Measurements from ENCODE around the gene NR3C1. TPM values are rescaled to one million over a fixed set of nuclear protein-coding genes. Genes with fewer than 3 reads are reported as not detected.

NR3C1 gene
- total and polyA plus RNA-seq, 7 experiments from 2014 or later: 68.0 to 140 (median 100.0) TPM

- no peaks in the 10 kb centered on the region for H3K36me3 ChIP-seq (ENCODE audit: control insufficient read depth in 2 of 3, insufficient read depth in 3 of 3, low read length in 3 of 3)
- Mint-ChIP-seq H3K4me3 (peak overlapping the region; percentile 77 to 97 (median 92)), H3K27ac (peak overlapping the region in 1 of 9 donors; percentile 12), H3K36me3 (peaks cover 4 to 34% (median 26%) of the 10 kb centered on the region in 5 donors), H3K27me3 (no peaks in the 10 kb centered on the region), H3K9me3 (no peaks in the 10 kb centered on the region), H3K4me1 (peaks cover 55 to 97% (median 79%) of the 10 kb centered on the region in 7 donors)
- CTCF ChIA-PET: interaction anchor here (2.1 kb wide), 1 partner anchor 395 kb away, joined by 7 read pairs; no protein-coding TSS in a partner anchor
- intact Hi-C loops (cut with micrococcal nuclease): loop anchor here in 1 of 2 donors (2.0 kb wide), 1 partner anchor 19 kb away; no protein-coding TSS in a partner anchor
- peaks cover 46 to 68% of the 10 kb centered on the region in 2 donors for H3K4me1 ChIP-seq (ENCODE audit: control insufficient read depth in 2 of 2, insufficient read depth in 2 of 2, low read length in 2 of 2)
- peak overlapping the region; percentile 78 for H3K4me3 ChIP-seq (ENCODE audit: low read length)
- no peaks in the 10 kb centered on the region for H3K9me3 ChIP-seq (ENCODE audit: control insufficient read depth in 2 of 3, low read length in 3 of 3)
- H3K27me3 ChIP-seq (ENCODE audit: control insufficient read depth in 2 of 2, insufficient read depth in 2 of 2, low read length in 2 of 2): no peaks in the 10 kb centered on the region
- no peak overlapping the region for H3K27ac ChIP-seq (ENCODE audit: low read depth, low read length)
- no peak for DNase-seq
- POLR2A ChIA-PET: interaction anchor here (1.3 kb wide), 1 partner anchor 38 kb away, joined by 3 read pairs; no protein-coding TSS in a partner anchor
- no peak for ATAC-seq
Measured at GRCh38 chr5:143397302-143398052, 6.0 kb downstream of the NR3C1 start.

- Histone ChIP-seq H3K9me3 (ENCODE audit: control insufficient read depth in 2 of 3, low read length in 3 of 3) (no peaks in the 10 kb centered on the region), H3K4me1 (ENCODE audit: control insufficient read depth in 2 of 2, insufficient read depth in 2 of 2, low read length in 2 of 2) (peaks cover 46 to 64% of the 10 kb centered on the region in 2 donors), H3K27ac (ENCODE audit: low read depth, low read length) (no peak overlapping the region), H3K36me3 (ENCODE audit: control insufficient read depth in 2 of 3, insufficient read depth in 3 of 3, low read length in 3 of 3) (no peaks in the 10 kb centered on the region), H3K4me3 (ENCODE audit: low read length) (peak overlapping the region; percentile 78), H3K27me3 (ENCODE audit: control insufficient read depth in 2 of 2, insufficient read depth in 2 of 2, low read length in 2 of 2) (no peaks in the 10 kb centered on the region)
- Mint-ChIP-seq H3K27ac (peak overlapping the region in 2 of 9 donors; percentile 22 to 40), H3K9me3 (no peaks in the 10 kb centered on the region), H3K4me3 (peak overlapping the region; percentile 51 to 97 (median 91)), H3K27me3 (no peaks in the 10 kb centered on the region), H3K36me3 (peaks cover 4 to 34% (median 26%) of the 10 kb centered on the region in 5 donors), H3K4me1 (peaks cover 53 to 99% (median 77%) of the 10 kb centered on the region in 7 donors)
- no peak for DNase-seq
- ChIA-PET CTCF (interaction anchor here (2.1 kb wide), 1 partner anchor 394 kb away, joined by 7 read pairs; no protein-coding TSS in a partner anchor), POLR2A (interaction anchor here (1.6 to 4.4 kb wide), 2 partner anchors 8 to 42 kb away, joined by 4 to 20 read pairs; partner anchors contain the start of gene NR3C1)
- intact Hi-C loops (cut with micrococcal nuclease): loop anchor here in 1 of 2 donors (2.0 kb wide), 1 partner anchor 18 kb away; no protein-coding TSS in a partner anchor
- no peak for ATAC-seq
Measured at GRCh38 chr5:143396353-143396940, 7.0 kb downstream of the NR3C1 start.

GRCh38 chr5:143395638-143396352, 7.7 kb downstream of the NR3C1 start:
- ATAC-seq: no peak
- POLR2A ChIA-PET: interaction anchor here (0.6 to 4.4 kb wide), 4 partner anchors 8 to 342 kb away, joined by 4 to 20 read pairs (median 4); partner anchors contain the start of gene NR3C1
- Histone ChIP-seq H3K9me3 (ENCODE audit: control insufficient read depth in 2 of 3, low read length in 3 of 3) (no peaks in the 10 kb centered on the region), H3K27me3 (ENCODE audit: control insufficient read depth in 2 of 2, insufficient read depth in 2 of 2, low read length in 2 of 2) (no peaks in the 10 kb centered on the region), H3K4me3 (ENCODE audit: low read length) (peak overlapping the region; percentile 26), H3K4me1 (ENCODE audit: control insufficient read depth in 2 of 2, insufficient read depth in 2 of 2, low read length in 2 of 2) (peaks cover 42 to 57% of the 10 kb centered on the region in 2 donors), H3K36me3 (ENCODE audit: control insufficient read depth in 2 of 3, insufficient read depth in 3 of 3, low read length in 3 of 3) (no peaks in the 10 kb centered on the region), H3K27ac (ENCODE audit: low read depth, low read length) (no peak overlapping the region)
- H3K4me1 Mint-ChIP-seq: peaks cover 46 to 99% (median 74%) of the 10 kb centered on the region in 7 donors
- H3K36me3 Mint-ChIP-seq: peaks cover 4 to 34% (median 26%) of the 10 kb centered on the region in 5 donors
- peak overlapping the region in 2 of 9 donors; percentile 36 to 40 for H3K27ac Mint-ChIP-seq
- H3K9me3 Mint-ChIP-seq: no peaks in the 10 kb centered on the region
- CTCF ChIA-PET: interaction anchor here (2.1 kb wide), 1 partner anchor 394 kb away, joined by 7 read pairs; no protein-coding TSS in a partner anchor
- no peaks in the 10 kb centered on the region for H3K27me3 Mint-ChIP-seq
- H3K4me3 Mint-ChIP-seq: peak overlapping the region; percentile 51 to 97 (median 91)
- DNase-seq: no peak
- intact Hi-C loops (cut with micrococcal nuclease): loop anchor here in 1 of 2 donors (2.0 kb wide), 1 partner anchor 17 kb away; no protein-coding TSS in a partner anchor

- ATAC-seq: no peak
- intact Hi-C loops (cut with micrococcal nuclease): no loop called here
- Mint-ChIP-seq H3K4me1 (peaks cover 47 to 99% (median 73%) of the 10 kb centered on the region in 7 donors), H3K27ac (no peak overlapping the region), H3K27me3 (no peaks in the 10 kb centered on the region), H3K9me3 (no peaks in the 10 kb centered on the region), H3K36me3 (peaks cover 0 to 19% (median 15%) of the 10 kb centered on the region in 5 donors), H3K4me3 (peak overlapping the region in 5 of 10 donors; percentile 19 to 97 (median 91))
- Histone ChIP-seq H3K36me3 (ENCODE audit: control insufficient read depth in 2 of 3, insufficient read depth in 3 of 3, low read length in 3 of 3) (no peaks in the 10 kb centered on the region), H3K4me3 (ENCODE audit: low read length) (no peak overlapping the region), H3K27me3 (ENCODE audit: control insufficient read depth in 2 of 2, insufficient read depth in 2 of 2, low read length in 2 of 2) (no peaks in the 10 kb centered on the region), H3K27ac (ENCODE audit: low read depth, low read length) (no peak overlapping the region), H3K9me3 (ENCODE audit: control insufficient read depth in 2 of 3, low read length in 3 of 3) (no peaks in the 10 kb centered on the region), H3K4me1 (ENCODE audit: control insufficient read depth in 2 of 2, insufficient read depth in 2 of 2, low read length in 2 of 2) (peaks cover 27 to 44% of the 10 kb centered on the region in 2 donors)
- CTCF ChIA-PET: interaction anchor here (1.6 kb wide), 1 partner anchor 10 kb away, joined by 5 read pairs; the partner anchor contains the start of gene NR3C1
- no peak for DNase-seq
- POLR2A ChIA-PET: interaction anchor here (1.3 to 4.4 kb wide), 2 partner anchors 11 to 44 kb away, joined by 3 to 20 read pairs; partner anchors contain the start of gene NR3C1
Measured at GRCh38 chr5:143393524-143393923, 10.0 kb downstream of the NR3C1 start.

- peaks cover 15 to 40% (median 20%) of the 10 kb centered on the region in 5 donors for H3K36me3 Mint-ChIP-seq
- intact Hi-C loops (cut with micrococcal nuclease): no loop called here
Measured at GRCh38 chr5:143390941-143391340, 12.5 kb downstream of the NR3C1 start.

More at GRCh38 chr5:143390941-143391340, 12.5 kb downstream of the NR3C1 start:
- POLR2A ChIA-PET: interaction anchor here (2.4 kb wide), 1 partner anchor 9 kb away, joined by 8 read pairs; no protein-coding TSS in a partner anchor
- Histone ChIP-seq H3K27ac (ENCODE audit: low read depth, low read length) (no peak overlapping the region), H3K9me3 (ENCODE audit: control insufficient read depth in 2 of 3, low read length in 3 of 3) (peaks cover 0 to 11% (median 0%) of the 10 kb centered on the region in 3 experiments), H3K4me1 (ENCODE audit: control insufficient read depth in 2 of 2, insufficient read depth in 2 of 2, low read length in 2 of 2) (peaks cover 23 to 38% of the 10 kb centered on the region in 2 donors), H3K36me3 (ENCODE audit: control insufficient read depth in 2 of 3, insufficient read depth in 3 of 3, low read length in 3 of 3) (peaks cover 0 to under 1% (median 0%) of the 10 kb centered on the region in 3 experiments), H3K27me3 (ENCODE audit: control insufficient read depth in 2 of 2, insufficient read depth in 2 of 2, low read length in 2 of 2) (no peaks in the 10 kb centered on the region), H3K4me3 (ENCODE audit: low read length) (no peak overlapping the region)
- DNase-seq (no peak), ATAC-seq (no peak)
- Mint-ChIP-seq H3K27me3 (no peaks in the 10 kb centered on the region), H3K9me3 (peaks cover under 1 to 17% (median 8%) of the 10 kb centered on the region in 11 donors), H3K27ac (no peak overlapping the region), H3K4me3 (peak overlapping the region in 3 of 10 donors; percentile 6 to 42 (median 41)), H3K4me1 (peaks cover 51 to 98% (median 85%) of the 10 kb centered on the region in 7 donors)
- CTCF ChIA-PET: interaction anchor here (2.7 kb wide), 1 partner anchor 10 kb away, joined by 8 read pairs; no protein-coding TSS in a partner anchor

Data from naive thymus-derived CD4-positive, alpha-beta T cell (primary cell).